ENCODE measurements around the gene NLRP1.

The NLRP1 gene

GRCh38 chr17:5558815-5559785, 25.2 kb downstream of the NLRP1 start:
- DNase-seq: no peak

GRCh38 chr17:5557990-5558389, 26.3 kb downstream of the NLRP1 start:
- Histone ChIP-seq H3K4me3 (ENCODE audit: low read depth in 1 of 2, low read length in 2 of 2) (no peak overlapping the region), H3K27ac (ENCODE audit: low read length) (no peak overlapping the region), H3K9me3 (ENCODE audit: insufficient read depth, low read length, severe bottlenecking) (no peaks in the 10 kb centered on the region), H3K79me2 (ENCODE audit: insufficient read depth, low read length) (no peaks in the 10 kb centered on the region), H3K4me2 (ENCODE audit: insufficient read depth, low read length) (no peak overlapping the region), H3K4me1 (ENCODE audit: insufficient read depth, low read length) (no peaks in the 10 kb centered on the region), H4K20me1 (ENCODE audit: insufficient read depth, low read length) (0 out of 2 replicates have a peak, but pooled peaks cover 3% of the 10 kb centered on the region), H3K27me3 (ENCODE audit: insufficient read depth, low read length, poor library complexity) (no peaks in the 10 kb centered on the region), H3K9ac (ENCODE audit: low read depth, low read length) (no peak overlapping the region), H2AFZ (ENCODE audit: low read depth, low read length) (no peak overlapping the region), H3K36me3 (ENCODE audit: insufficient read depth, low read length) (peaks cover 19% of the 10 kb centered on the region)
- DNase-seq (no peak), ATAC-seq (ENCODE audit: insufficient read depth, low read depth) (no peak)
- no peak for TF ChIP-seq EZH2 (IDR thresholded peaks at IDR 0.05; ENCODE audit: borderline replicate concordance, low read depth, low read length, severe bottlenecking)
- TF ChIP-seq, protein P1, sequence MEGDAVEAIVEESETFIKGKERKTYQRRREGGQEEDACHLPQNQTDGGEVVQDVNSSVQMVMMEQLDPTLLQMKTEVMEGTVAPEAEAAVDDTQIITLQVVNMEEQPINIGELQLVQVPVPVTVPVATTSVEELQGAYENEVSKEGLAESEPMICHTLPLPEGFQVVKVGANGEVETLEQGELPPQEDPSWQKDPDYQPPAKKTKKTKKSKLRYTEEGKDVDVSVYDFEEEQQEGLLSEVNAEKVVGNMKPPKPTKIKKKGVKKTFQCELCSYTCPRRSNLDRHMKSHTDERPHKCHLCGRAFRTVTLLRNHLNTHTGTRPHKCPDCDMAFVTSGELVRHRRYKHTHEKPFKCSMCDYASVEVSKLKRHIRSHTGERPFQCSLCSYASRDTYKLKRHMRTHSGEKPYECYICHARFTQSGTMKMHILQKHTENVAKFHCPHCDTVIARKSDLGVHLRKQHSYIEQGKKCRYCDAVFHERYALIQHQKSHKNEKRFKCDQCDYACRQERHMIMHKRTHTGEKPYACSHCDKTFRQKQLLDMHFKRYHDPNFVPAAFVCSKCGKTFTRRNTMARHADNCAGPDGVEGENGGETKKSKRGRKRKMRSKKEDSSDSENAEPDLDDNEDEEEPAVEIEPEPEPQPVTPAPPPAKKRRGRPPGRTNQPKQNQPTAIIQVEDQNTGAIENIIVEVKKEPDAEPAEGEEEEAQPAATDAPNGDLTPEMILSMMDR (IDR thresholded peaks at IDR 0.05; ENCODE audit: borderline replicate concordance, extremely low read depth, low read length, poor library complexity, severe bottlenecking): no peak

More at GRCh38 chr17:5558815-5559785, 25.2 kb downstream of the NLRP1 start:
- Histone ChIP-seq H4K20me1 (ENCODE audit: insufficient read depth, low read length) (0 out of 2 replicates have a peak, but pooled peaks cover 3% of the 10 kb centered on the region), H3K9me3 (ENCODE audit: insufficient read depth, low read length, severe bottlenecking) (no peaks in the 10 kb centered on the region), H3K27ac (ENCODE audit: low read length) (no peak overlapping the region), H3K9ac (ENCODE audit: low read depth, low read length) (no peak overlapping the region), H3K4me3 (ENCODE audit: low read depth in 1 of 2, low read length in 2 of 2) (no peak overlapping the region), H3K27me3 (ENCODE audit: insufficient read depth, low read length, poor library complexity) (no peaks in the 10 kb centered on the region), H3K4me1 (ENCODE audit: insufficient read depth, low read length) (no peaks in the 10 kb centered on the region), H3K4me2 (ENCODE audit: insufficient read depth, low read length) (no peak overlapping the region), H2AFZ (ENCODE audit: low read depth, low read length) (no peak overlapping the region), H3K79me2 (ENCODE audit: insufficient read depth, low read length) (no peaks in the 10 kb centered on the region), H3K36me3 (ENCODE audit: insufficient read depth, low read length) (peaks cover 15% of the 10 kb centered on the region)
- no peak for ATAC-seq (ENCODE audit: insufficient read depth, low read depth)
- TF ChIP-seq EZH2 (IDR thresholded peaks at IDR 0.05; ENCODE audit: borderline replicate concordance, low read depth, low read length, severe bottlenecking): no peak
- TF ChIP-seq, protein P1 (IDR thresholded peaks at IDR 0.05; ENCODE audit: borderline replicate concordance, extremely low read depth, low read length, poor library complexity, severe bottlenecking): no peak

- no peak for DNase-seq
- H2AFZ ChIP-seq (ENCODE audit: low read depth, low read length): no peak overlapping the region
- TF ChIP-seq, protein P1 (IDR thresholded peaks at IDR 0.05; ENCODE audit: borderline replicate concordance, extremely low read depth, low read length, poor library complexity, severe bottlenecking): no peak
- TF ChIP-seq EZH2 (IDR thresholded peaks at IDR 0.05; ENCODE audit: borderline replicate concordance, low read depth, low read length, severe bottlenecking): no peak
- no peak overlapping the region for H3K4me2 ChIP-seq (ENCODE audit: insufficient read depth, low read length)
- no peak overlapping the region for H3K27ac ChIP-seq (ENCODE audit: low read length)
- H3K4me1 ChIP-seq (ENCODE audit: insufficient read depth, low read length): no peaks in the 10 kb centered on the region
- H3K36me3 ChIP-seq (ENCODE audit: insufficient read depth, low read length): peaks cover 24% of the 10 kb centered on the region
- no peaks in the 10 kb centered on the region for H3K79me2 ChIP-seq (ENCODE audit: insufficient read depth, low read length)
- H3K9me3 ChIP-seq (ENCODE audit: insufficient read depth, low read length, severe bottlenecking): no peaks in the 10 kb centered on the region
- no peak for ATAC-seq (ENCODE audit: insufficient read depth, low read depth)
- no peaks in the 10 kb centered on the region for H3K27me3 ChIP-seq (ENCODE audit: insufficient read depth, low read length, poor library complexity)
- no peak overlapping the region for H3K9ac ChIP-seq (ENCODE audit: low read depth, low read length)
- no peak overlapping the region for H3K4me3 ChIP-seq (ENCODE audit: low read depth in 1 of 2, low read length in 2 of 2)
- H4K20me1 ChIP-seq (ENCODE audit: insufficient read depth, low read length): 0 out of 2 replicates have a peak, but pooled peaks cover 3% of the 10 kb centered on the region
Observed at GRCh38 chr17:5557485-5557884, 26.8 kb downstream of the NLRP1 start.

All from DND-41 (cell line).